Measurements from ENCODE around the gene POLD3.

Gene POLD3

DNA sequence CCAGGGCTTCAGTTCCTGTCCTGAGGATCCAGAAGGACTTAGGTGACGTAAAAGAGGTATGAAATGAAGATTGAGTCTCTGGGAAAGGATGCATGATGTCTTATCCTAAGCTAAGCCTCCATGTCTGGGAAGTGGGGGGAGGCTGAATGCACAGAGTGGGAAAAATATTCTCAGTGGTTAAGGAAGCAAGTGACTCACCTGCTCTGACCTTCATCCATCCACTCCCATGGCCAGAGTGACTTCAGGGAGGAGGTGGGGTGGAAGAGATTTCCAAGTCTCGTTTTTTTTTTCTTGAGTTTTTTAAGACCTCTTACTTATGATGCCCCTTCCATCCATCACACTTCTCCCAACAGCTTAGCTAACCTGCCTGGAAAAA is 32.5 kb upstream of the POLD3 start:
- TF ChIP-seq ZNF565 (CRISPR knock-in tag; conservative IDR thresholded peaks at IDR 0.05; ENCODE audit: low read depth) (no peak), CSRNP3 (CRISPR knock-in tag; IDR thresholded peaks at IDR 0.05) (no peak), CSDC2 (CRISPR knock-in tag; IDR thresholded peaks at IDR 0.05) (no peak), TOX (CRISPR knock-in tag; IDR thresholded peaks at IDR 0.05; ENCODE audit: borderline replicate concordance) (no peak), BACH2 (CRISPR knock-in tag; IDR thresholded peaks at IDR 0.05; ENCODE audit: borderline replicate concordance) (no peak), ZC3H10 (CRISPR knock-in tag; IDR thresholded peaks at IDR 0.05) (no peak), ARNTL (CRISPR knock-in tag; IDR thresholded peaks at IDR 0.05; ENCODE audit: borderline replicate concordance, low read depth) (no peak), GLIS3 (CRISPR knock-in tag; IDR thresholded peaks at IDR 0.05) (no peak), ISL1 (CRISPR knock-in tag; IDR thresholded peaks at IDR 0.05) (no peak), OSR1 (CRISPR knock-in tag; IDR thresholded peaks at IDR 0.05) (no peak), ESRRG (CRISPR knock-in tag; IDR thresholded peaks at IDR 0.05) (no peak), TCF4 (CRISPR knock-in tag; IDR thresholded peaks at IDR 0.05; ENCODE audit: borderline replicate concordance) (no peak)
- TF ChIP-seq, protein P1, sequence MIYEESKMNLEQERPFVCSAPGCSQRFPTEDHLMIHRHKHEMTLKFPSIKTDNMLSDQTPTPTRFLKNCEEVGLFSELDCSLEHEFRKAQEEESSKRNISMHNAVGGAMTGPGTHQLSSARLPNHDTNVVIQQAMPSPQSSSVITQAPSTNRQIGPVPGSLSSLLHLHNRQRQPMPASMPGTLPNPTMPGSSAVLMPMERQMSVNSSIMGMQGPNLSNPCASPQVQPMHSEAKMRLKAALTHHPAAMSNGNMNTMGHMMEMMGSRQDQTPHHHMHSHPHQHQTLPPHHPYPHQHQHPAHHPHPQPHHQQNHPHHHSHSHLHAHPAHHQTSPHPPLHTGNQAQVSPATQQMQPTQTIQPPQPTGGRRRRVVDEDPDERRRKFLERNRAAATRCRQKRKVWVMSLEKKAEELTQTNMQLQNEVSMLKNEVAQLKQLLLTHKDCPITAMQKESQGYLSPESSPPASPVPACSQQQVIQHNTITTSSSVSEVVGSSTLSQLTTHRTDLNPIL (CRISPR knock-in tag; IDR thresholded peaks at IDR 0.05; ENCODE audit: low read depth): no peak
- TF ChIP-seq, protein P2, sequence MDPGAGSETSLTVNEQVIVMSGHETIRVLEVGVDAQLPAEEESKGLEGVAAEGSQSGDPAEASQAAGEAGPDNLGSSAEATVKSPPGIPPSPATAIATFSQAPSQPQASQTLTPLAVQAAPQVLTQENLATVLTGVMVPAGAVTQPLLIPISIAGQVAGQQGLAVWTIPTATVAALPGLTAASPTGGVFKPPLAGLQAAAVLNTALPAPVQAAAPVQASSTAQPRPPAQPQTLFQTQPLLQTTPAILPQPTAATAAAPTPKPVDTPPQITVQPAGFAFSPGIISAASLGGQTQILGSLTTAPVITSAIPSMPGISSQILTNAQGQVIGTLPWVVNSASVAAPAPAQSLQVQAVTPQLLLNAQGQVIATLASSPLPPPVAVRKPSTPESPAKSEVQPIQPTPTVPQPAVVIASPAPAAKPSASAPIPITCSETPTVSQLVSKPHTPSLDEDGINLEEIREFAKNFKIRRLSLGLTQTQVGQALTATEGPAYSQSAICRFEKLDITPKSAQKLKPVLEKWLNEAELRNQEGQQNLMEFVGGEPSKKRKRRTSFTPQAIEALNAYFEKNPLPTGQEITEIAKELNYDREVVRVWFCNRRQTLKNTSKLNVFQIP (CRISPR knock-in tag; IDR thresholded peaks at IDR 0.05; ENCODE audit: borderline replicate concordance, low read depth): no peak
- TF ChIP-seq, protein P3, sequence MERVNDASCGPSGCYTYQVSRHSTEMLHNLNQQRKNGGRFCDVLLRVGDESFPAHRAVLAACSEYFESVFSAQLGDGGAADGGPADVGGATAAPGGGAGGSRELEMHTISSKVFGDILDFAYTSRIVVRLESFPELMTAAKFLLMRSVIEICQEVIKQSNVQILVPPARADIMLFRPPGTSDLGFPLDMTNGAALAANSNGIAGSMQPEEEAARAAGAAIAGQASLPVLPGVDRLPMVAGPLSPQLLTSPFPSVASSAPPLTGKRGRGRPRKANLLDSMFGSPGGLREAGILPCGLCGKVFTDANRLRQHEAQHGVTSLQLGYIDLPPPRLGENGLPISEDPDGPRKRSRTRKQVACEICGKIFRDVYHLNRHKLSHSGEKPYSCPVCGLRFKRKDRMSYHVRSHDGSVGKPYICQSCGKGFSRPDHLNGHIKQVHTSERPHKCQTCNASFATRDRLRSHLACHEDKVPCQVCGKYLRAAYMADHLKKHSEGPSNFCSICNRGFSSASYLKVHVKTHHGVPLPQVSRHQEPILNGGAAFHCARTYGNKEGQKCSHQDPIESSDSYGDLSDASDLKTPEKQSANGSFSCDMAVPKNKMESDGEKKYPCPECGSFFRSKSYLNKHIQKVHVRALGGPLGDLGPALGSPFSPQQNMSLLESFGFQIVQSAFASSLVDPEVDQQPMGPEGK (CRISPR knock-in tag; IDR thresholded peaks at IDR 0.05; ENCODE audit: borderline replicate concordance): no peak
- ATAC-seq: no peak

DNA sequence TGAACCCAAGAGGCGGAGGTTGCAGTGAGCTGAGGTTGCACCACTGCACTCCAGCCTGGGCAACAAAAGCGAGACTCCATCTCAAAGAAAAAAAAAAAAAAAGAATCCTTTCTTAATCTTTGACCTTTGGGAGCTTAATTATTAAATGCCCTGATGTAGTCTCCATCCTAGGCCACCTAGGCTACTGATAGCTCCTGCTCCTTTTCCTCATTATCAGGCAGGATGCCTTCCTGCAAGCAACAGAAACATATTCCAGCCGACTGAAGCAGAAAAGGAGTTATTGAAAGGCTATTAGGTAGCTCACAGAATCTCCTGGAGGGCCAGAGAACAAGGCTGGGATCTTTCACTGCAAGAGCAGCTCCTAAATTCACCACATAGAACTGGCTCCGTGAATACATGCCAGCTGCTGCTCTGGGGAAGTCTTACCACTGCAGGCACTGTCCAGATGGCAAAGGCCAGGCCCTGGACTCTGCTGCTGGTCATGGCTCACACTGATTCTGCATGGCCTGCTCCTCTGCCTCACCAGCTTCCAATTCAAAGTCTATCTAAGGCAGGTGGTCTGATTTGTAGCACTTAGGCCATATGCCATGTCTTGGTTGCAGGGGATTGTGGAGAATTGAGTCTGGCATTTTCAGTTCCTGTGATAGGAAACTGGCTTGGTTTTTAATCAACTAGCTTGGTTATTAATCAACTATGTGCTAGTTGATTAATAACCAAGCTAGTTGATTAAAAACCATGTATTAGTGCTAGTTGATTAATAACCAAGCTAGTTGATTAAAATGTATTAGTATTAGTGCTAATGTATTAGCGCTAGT is 26.0 kb upstream of the POLD3 start:
- TF ChIP-seq GLIS3 (CRISPR knock-in tag; IDR thresholded peaks at IDR 0.05): no peak
- TF ChIP-seq, protein P1 (CRISPR knock-in tag; IDR thresholded peaks at IDR 0.05; ENCODE audit: low read depth): no peak
- no peak for TF ChIP-seq ZC3H10 (CRISPR knock-in tag; IDR thresholded peaks at IDR 0.05)
- TF ChIP-seq PPARA (CRISPR knock-in tag; IDR thresholded peaks at IDR 0.05; ENCODE audit: borderline replicate concordance): no peak
- TF ChIP-seq SNAI2 (CRISPR knock-in tag; IDR thresholded peaks at IDR 0.05): no peak
- TF ChIP-seq ZNF8 (CRISPR knock-in tag; IDR thresholded peaks at IDR 0.05): no peak
- no peak for TF ChIP-seq ZNF70 (CRISPR knock-in tag; IDR thresholded peaks at IDR 0.05)
- TF ChIP-seq RARB (CRISPR knock-in tag; IDR thresholded peaks at IDR 0.05): no peak
- TF ChIP-seq ARNTL (CRISPR knock-in tag; IDR thresholded peaks at IDR 0.05; ENCODE audit: borderline replicate concordance, low read depth): no peak
- no peak for TF ChIP-seq OSR1 (CRISPR knock-in tag; IDR thresholded peaks at IDR 0.05)
- ATAC-seq: no peak

- ATAC-seq: no peak
- TF ChIP-seq, protein P2 (CRISPR knock-in tag; IDR thresholded peaks at IDR 0.05; ENCODE audit: borderline replicate concordance, low read depth): no peak
- TF ChIP-seq BACH2 (CRISPR knock-in tag; IDR thresholded peaks at IDR 0.05; ENCODE audit: borderline replicate concordance) (no peak), ARNTL (CRISPR knock-in tag; IDR thresholded peaks at IDR 0.05; ENCODE audit: borderline replicate concordance, low read depth) (no peak), CSRNP3 (CRISPR knock-in tag; IDR thresholded peaks at IDR 0.05) (no peak), TCF4 (CRISPR knock-in tag; IDR thresholded peaks at IDR 0.05; ENCODE audit: borderline replicate concordance) (no peak), OSR1 (CRISPR knock-in tag; IDR thresholded peaks at IDR 0.05) (no peak), SNAI2 (CRISPR knock-in tag; IDR thresholded peaks at IDR 0.05) (no peak), RARB (CRISPR knock-in tag; IDR thresholded peaks at IDR 0.05) (no peak), ZFP30 (CRISPR knock-in tag; IDR thresholded peaks at IDR 0.05) (no peak), ZNF565 (CRISPR knock-in tag; conservative IDR thresholded peaks at IDR 0.05; ENCODE audit: low read depth) (no peak), ZNF8 (CRISPR knock-in tag; IDR thresholded peaks at IDR 0.05) (no peak), ZFP3 (CRISPR knock-in tag; IDR thresholded peaks at IDR 0.05) (no peak), ESRRG (CRISPR knock-in tag; IDR thresholded peaks at IDR 0.05) (no peak)
- TF ChIP-seq, protein P1 (CRISPR knock-in tag; IDR thresholded peaks at IDR 0.05; ENCODE audit: low read depth): no peak
These were observed 24.4 kb upstream of the POLD3 start for GRCh38 chr11:74568028-74568427.
